GM19397 (cell line): ENCODE data around the gene RPS6KA4.

ENCODE experiments used
- ATAC-seq: cut with Tn5 transposase; IDR thresholded peaks from one replicate; pipeline ENCODE4 v1.9.1; 2021; ENCODE audit warnings: mild to moderate bottlenecking, moderate library complexity; ENCODE audit not compliant: unreplicated experiment

RPS6KA4 gene

GRCh38 chr11:64384028-64384737, 25.2 kb downstream of the RPS6KA4 start:
- no peak for ATAC-seq

GRCh38 chr11:64384981-64385944, 26.3 kb downstream of the RPS6KA4 start:
- no peak for ATAC-seq

DNA sequence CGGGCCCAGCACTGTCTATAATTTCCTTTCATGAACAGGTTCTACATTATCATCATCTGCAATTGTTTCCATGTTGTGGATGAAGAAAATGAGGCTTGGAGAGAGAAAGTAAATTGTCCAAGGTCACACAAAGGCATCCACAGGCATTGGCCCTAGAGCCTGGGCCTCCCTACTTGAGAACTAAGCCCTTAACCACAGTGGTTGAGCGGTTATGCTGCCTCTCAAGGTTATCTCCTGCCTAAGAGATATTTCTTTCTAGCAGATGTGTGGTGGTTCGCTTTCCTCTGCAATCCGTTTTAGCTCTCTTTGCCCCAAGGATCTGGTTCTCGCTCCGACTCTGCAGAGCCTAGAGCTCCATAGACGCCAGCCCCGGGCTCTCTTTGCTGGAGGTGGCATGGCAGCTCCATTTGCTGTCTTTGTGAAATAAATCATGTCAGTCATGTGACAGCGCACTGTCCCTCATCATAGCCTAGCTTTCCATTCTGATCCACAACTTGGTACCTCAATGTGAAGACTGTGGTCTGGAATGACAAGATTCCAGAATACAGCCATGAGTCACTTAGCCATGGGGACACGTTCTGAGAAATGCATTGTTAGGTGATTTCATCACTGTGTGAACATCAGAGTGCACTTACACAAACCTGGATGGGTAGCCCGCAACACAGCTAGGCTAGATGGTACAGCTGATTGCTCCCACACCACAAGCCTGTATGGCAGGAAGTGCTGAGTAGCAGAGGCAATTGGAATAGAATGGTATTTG, 27.2 kb downstream of the RPS6KA4 start:
- ATAC-seq, result no peak

DNA sequence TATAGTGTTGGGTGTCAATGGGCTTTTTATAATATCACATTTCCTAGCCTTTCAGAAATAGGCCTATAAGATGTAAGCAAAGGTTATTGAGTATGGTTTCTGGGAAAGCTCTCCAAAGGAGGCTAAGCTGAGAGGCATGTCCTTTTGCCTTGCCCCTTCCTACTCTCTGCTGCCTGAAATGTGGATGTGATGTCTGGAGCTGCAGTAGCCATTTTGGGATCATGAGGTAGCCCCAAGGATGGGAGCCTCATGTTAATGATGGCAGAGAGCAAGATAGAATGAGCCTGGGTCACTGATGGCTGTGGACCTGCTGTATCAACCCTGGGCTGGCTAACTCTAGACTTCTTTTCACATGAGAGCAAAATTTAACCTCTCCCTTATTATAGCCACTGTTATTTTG, 29.0 kb downstream of the RPS6KA4 start:
- no peak for ATAC-seq

GRCh38 chr11:64388894-64389293, 29.9 kb downstream of the RPS6KA4 start:
- no peak for ATAC-seq

DNA sequence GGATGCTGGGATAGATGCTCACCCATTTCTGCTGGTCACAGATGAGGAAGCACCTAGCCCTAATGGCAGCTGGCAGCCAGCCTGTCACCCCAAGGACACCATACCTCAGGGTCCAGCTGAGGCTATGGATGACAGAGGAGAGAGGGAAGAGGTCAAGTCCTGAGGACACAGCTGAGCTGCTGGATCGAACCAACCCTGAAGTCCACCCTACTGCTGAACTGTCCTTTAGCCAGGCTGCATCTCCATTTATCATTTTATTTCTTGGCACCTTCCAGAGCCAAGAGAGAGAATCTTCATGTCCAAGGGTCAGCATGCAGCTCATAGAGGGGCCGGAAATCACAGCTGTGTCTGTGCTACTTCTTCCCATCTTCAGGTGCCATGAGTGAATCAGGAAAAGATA, 30.9 kb downstream of the RPS6KA4 start:
- ATAC-seq, result no peak

GRCh38 chr11:64390558-64390957, 31.6 kb downstream of the RPS6KA4 start:
- no peak for ATAC-seq

DNA sequence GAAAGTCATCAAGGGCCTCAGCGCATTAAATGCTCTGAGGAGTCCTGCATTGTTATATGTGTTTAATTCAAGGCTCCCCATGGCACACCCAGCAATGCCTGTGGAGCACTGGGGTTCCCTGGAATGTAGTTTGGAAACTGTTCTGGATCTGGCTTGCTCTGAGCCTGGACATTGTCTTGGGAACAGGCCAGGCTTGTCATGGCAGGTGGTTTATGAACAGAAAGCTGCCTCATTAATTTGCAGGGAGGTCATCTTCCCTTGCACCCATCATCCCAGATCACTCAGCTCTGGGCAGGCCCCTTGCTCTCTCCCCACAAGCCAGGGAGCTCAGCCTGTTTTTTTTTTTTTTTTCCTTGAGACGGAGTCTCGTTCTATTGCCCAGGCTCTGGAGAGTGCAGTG, 32.9 kb downstream of the RPS6KA4 start:
- ATAC-seq, result no peak

- no peak for ATAC-seq
Measured at GRCh38 chr11:64395545-64396078, 36.6 kb downstream of the RPS6KA4 start.

- no peak for ATAC-seq
Measured at GRCh38 chr11:64396079-64396591, 37.2 kb downstream of the RPS6KA4 start.

GRCh38 chr11:64400102-64400501, 41.1 kb downstream of the RPS6KA4 start:
- no peak for ATAC-seq

- no peak for ATAC-seq
Measured at GRCh38 chr11:64400667-64401066, 41.7 kb downstream of the RPS6KA4 start.

DNA sequence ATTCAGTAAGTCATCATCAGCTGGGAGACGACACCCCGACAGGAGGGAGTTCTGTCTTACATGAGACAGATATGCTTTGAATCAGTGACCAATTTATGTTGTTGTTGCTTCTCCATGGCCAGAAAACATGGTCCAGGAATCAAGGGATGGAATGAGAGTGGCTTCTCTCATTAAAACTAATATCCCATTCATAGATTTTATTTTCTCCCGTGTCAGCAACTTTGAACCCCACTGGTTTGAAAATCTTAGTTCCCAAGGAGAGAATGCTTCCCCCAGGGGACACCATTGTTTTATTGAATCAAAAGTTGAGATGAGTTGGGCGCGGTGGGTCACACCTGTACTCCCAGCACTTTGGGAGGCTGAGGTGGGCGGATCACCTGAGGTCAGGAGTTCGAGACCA, 42.8 kb downstream of the RPS6KA4 start:
- ATAC-seq, result no peak

DNA sequence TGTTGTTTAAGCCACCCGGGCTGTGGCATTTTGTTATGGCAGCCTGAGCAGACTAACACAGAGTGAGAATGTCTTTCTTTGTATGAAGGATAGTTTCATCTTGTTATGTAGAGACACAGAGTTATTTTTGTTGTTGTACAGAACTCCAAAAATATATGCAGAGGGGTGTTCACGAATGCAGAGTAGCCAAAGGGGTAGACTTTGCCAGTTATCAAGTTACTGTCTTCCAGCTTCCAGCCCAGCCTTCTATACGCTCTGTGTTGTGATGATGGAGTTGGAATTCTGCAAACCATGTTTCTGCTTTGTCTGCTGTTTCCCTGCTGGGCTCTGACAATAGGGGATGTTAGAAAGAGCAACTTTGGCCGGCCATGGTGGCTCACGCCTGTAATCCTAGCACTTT, 44.1 kb downstream of the RPS6KA4 start:
- ATAC-seq, result no peak

DNA sequence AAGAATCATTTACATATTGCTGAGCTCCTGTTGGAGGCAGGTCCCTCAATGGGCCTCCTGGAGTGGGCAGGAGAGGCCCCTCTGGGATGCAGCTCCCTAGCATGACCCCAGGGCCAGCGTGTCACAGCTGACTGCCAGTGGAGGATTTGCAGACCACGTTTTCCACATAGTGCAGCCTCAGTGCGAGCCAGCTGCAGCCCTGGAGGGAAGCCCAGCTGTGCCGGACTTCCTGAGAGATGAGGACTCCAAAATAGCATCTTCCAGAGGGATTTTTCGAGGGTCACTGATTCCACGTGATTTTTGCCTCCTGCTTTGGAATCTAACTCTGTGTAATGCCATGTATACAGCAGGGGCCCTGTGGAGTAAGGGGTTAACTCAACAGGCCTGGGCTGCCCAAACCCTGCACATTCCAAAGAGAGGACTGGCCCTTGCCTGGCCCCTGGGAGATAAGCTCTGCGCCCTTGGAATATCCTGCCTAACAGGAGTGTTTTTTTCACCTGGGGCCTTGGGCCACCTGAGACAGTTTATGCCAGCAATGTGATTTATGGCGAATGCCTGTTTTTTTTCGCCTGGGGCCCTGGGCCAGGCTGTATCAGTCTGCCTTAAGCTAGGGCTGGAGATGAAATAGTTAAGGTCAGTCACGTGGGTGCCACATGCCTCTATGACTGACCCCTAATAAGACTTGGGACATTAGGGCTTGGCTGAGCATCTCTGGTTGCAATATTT, 47.4 kb downstream of the RPS6KA4 start:
- ATAC-seq, result no peak

DNA sequence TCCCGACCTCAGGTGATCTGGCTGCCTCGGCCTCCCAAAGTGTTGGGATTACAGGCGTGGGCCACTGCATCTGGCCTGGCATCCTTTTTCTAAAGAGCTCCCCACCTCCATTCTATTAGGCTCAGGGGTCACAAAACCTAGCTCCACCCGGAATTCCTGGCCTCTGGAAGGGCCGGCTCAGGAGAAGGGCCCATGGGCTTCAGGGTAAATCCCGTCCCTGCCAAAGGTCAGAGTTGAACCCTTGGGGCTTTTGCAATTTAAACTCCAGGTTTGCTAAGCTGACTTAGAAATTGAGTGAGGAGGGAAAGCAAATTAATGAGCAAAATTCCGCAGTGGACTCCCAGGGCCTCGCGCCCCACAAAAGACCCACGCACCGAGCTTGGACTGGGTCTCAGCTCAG, 48.3 kb downstream of the RPS6KA4 start:
- ATAC-seq, result no peak

DNA sequence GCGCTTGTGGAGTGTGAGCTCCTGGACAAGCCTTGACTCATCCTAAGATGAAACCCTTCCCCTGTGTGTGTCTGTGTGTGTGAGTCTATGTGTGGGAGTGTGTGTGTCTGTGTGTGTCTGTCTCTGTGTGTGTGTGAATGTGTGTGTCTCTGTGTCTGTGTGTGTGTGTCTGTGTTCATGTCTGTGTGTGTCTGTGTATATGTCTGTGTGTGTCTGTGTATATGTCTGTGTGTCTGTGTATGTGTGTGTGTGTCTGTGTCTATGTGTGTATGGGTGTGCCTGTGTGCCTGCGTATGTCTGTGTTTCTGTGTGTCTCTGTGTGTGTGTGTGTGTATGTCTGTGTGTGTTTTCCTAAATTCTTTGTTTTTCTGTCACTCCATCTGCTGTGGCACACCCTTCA, 48.7 kb downstream of the RPS6KA4 start:
- ATAC-seq, result no peak

- no peak for ATAC-seq
Measured at GRCh38 chr11:64409278-64409677, 50.3 kb downstream of the RPS6KA4 start.

DNA sequence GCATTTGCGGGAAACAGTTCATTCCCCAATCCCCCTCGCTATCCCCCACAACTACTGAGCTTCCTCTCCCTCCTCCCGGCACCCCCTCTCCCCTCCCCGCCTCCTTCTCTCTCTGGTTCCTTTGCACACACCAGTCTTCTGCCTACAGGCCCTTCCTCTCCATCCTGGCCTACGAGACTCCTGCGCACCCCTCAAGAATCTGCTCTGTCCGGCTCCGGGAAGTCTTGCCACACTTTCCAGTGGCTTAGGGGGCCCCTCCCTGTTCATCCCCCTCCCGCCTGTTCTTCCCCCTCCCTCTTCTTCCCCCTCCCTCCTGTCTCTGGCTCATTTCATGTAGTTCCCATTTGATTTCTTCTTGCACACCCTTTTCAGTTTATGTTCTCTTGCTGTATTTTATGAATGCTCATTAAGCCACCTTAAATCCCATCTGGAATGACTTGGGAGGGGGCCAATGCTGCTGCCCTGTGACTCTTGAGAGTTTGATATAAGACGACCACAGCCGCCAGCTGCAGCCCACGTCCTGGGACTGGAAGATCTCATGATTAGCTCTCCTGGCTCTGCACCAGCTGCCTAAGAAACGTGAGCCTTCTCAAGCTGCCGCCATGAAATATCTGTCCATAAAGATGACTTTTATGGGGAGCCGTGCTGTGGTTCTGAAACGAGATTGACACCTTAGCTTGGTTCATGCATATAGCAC, 50.9 kb downstream of the RPS6KA4 start:
- ATAC-seq, result no peak

DNA sequence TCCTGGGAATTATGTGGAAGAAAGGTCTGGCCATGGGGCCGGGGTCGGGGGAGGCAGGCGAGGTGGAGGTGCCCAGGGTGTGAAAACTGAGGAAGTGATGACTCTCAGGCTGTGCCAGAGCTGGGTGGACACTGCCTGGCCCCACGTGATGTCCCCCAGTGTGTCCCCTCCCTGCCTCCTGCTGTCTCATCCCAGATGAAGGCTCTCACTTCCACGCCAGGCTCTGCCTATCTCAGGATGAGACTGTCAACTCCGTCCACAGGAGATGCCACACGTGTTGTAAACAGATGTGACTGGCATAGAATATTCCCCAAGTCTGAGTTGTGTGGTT, 51.4 kb downstream of the RPS6KA4 start:
- ATAC-seq, result no peak
